NCI-H2029 (cell line): Measurements from ENCODE around the gene GM2A.
A peak's percentile ranks its signal among the peaks of the same experiment; 100 is the strongest.

Experiments used
- DNase-seq: peaks from one replicate; lab custom pipeline; 2025; lab: John Stamatoyannopoulos, UW

Gene GM2A

DNA sequence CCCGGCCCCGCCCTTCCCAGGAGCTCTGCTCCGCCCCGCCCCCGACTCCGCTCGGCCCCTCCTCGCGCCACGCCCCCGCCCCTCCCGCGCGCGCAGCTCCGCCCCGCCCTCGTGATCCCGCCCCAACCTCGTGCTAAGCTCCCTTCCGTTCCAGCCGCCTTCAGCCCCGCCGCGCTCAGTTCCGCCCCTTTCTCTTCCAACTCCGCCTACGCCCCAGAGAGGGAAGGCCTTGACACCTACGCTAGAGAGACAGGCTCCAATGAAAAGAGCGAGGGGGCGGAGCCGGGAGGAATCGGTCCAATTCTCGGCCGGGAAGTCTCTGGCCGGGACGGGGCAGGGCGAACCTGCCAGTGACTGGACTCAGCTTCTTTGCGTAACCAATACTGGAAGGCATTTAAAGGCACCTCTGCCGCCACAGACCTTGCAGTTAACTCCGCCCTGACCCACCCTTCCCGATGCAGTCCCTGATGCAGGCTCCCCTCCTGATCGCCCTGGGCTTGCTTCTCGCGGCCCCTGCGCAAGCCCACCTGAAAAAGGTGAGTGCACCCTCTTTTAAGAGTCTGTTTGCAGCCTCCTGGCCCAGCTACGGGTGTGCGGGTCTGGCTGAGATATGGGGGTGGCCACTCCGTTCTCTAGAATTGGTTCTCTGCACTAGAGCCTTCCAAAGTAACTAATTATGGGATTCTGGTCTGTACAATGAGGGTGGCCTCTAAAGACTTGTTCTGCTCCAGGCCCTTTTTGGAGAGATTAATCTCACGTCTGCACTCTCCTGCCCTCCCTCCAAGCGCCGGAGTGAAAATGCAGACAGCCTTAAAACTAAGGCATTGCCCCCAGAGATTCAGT is at the start of gene GM2A:
GM2A (plus strand) TSS at position 424 of the 843 bp plus-strand sequence; CDS start at position 456, 32 bp downstream.
- DNase-seq = peak; percentile 99

DNA sequence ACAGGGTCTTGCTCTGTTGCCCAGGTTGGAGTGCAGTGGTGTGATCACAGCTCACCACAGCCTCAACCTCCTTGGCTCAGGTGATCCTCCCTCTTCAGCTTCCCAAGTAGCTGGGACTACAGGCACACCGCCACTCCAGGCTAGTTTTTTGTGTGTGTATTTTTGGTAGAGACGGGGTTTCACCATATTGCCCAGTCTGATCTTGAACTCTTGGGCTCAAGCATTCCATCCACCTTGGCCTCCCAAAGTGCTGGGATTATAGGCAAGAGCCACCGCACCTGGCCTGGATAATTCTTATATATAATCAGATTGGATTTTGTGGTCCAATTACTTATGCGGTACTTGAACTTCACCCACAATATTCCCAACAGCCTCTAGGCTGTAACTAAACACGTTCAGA is 48.9 kb upstream of the GM2A start:
- no peak for DNase-seq

DNA sequence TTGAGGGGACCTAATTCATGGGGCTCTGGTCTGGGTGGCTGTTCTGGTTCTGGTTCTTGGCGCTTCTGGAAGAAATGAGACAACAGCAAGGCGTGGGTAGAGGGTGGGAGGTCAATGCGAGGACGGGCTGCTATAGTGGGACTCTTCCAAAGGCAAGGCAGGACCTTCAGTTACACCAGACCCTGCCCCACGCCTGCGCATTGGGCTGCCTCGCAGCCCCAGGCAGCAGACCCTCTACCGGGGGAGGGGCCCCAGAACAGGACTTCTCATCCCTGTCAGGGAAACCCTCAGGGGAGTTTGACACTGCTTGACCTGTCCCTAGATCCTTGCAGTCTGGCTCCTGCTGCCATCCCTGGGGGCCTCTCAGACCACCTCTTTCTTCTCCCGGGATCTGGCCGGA is 47.6 kb upstream of the GM2A start:
- no peak for DNase-seq

- no peak for DNase-seq
These were observed 44.5 kb upstream of the GM2A start for GRCh38 chr5:151208481-151208914.

GRCh38 chr5:151212406-151212798 is 40.6 kb upstream of the GM2A start:
- no peak for DNase-seq

DNA sequence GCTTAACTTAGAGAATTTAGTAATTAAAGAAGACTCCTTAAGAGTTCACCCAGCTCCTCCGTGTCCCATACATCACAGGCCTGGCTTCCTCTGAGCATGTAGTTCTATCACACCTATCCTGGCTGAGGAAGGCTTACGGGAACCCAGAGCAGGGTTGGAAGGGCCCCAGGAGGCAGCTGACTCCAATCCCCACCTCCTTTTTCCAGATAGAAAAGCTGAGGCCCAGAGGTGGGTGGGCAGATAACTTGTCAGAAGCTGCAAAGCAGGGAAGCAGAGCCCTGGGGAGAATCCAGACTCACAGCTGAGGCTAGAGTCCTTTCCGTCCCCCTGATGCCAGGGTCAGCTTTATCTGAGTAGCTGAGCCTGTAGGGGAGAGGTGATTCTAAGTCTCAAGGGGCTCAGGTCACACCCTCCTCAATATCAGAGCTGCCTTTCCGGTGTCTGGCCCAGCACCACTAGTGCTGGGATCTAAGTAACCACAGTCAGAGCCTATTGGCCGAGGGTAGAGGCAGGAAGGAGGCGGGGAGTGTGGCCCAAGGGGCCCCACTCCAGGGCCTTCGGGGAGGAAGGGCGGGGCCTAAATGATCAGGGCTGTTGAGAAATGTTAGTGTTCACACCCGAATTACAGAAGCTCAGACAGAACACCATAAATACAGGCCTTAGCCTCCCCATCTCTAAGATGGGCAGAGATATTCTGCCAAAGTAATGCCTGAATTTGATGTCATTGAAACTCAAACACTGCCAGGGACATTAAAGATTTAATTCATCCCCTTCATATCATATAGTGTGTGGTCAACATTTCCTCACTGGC is 39.0 kb upstream of the GM2A start:
- DNase-seq = no peak

DNA sequence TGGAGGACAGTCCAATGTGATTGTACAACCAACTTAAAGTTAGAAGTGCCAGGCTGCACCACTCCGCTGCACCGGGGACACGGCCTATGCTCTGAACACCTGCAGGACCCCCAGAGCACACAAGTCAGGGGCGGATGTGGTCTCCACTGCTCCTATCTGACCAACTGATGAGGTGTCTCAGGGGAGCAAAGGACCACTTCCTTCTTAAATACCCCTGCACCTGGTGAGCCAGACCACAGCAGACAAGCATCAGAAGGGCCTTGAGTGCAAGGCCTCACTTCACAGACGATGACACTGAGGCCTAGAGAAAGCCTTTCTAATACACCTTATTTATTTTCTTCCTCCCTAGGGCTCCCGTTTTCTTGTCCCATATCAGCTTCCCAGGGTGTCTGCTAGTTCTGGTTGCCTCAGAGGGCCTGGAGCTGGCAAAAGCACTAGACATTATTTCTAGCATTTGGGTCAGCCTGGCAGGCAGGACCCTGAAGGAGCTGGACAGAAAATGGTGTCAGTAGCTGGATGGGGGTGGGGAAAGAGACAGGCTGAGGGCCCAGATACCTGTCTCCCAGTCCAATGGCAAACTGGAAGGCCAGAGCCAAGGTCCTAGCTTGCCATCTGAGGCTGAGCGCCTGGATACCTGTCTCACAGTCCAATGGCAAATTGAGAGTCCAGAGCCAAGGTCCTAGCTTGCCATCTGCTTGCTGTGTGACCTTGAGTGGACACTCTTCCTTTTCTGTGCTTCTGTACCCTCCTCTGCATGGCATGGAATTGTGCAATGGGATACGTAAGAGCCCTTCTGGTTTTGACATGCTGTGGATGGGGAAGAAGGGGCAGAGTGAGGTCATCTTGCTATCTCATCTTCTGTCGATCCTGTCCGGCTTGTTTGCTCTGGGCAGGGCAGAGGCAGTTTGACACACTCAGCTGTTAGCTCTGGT is 38.1 kb upstream of the GM2A start:
- DNase-seq = no peak

DNA sequence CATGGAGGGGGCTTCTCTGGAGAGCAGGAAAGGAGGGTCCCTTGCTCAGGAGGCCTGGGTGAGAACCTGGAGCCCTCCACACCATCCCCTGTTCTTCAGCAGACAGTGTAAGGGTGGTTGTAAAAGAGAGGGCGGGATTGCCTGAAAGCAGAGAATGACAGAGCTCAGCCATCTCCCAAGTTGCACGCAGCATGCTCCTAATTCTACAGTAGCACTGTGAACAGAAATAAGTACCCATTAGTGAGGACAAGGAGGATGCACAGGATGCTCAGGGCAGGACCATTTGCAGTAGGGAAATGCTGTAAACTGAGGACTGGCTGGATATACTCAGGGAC is 37.5 kb upstream of the GM2A start:
- DNase-seq = no peak

DNA sequence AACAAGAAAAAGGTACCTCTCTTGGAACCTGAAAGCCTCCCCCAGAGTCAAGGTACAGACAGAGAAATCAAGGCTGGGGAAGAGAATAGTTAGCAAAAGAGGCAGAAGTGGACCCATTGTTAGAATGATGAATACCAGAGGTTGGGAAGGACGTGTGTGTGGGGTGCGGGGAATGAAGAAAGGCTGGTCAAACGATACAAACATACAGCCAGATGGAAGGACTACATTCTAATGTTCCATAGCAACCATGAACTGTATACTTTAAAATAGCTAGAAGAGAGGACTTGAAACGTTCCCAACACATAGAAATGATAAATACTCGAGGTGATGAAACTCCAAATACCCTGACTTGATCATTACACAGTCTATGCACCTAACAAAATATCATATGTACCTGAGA is 36.2 kb upstream of the GM2A start:
- no peak for DNase-seq

DNA sequence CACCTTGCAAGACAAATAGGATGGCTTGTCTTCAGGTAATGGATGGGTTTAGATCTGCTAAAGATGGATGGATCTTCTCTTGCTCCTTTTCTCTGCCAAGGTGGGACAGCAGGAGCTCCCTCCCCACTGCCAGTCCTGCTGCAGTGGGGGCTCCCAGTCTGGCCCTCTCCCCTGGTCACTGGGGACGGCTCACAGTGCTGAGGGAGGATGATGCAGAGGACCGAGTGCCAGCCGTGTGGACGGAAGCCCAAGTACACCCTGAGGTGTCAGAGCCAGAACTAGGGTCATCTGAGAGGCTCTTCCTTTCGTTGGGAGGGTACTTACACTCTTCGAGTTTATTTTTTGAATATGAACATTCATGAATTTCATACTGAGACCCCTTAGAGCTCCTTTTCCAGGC is 34.8 kb upstream of the GM2A start:
- DNase-seq = no peak

- no peak for DNase-seq
These were observed 33.8 kb upstream of the GM2A start for GRCh38 chr5:151219138-151219537.

- no peak for DNase-seq
These were observed 33.2 kb upstream of the GM2A start for GRCh38 chr5:151219789-151220188.

- no peak for DNase-seq
These were observed 31.4 kb upstream of the GM2A start for GRCh38 chr5:151221574-151221973.

GRCh38 chr5:151222054-151222789 is 30.8 kb upstream of the GM2A start:
- DNase-seq = no peak

DNA sequence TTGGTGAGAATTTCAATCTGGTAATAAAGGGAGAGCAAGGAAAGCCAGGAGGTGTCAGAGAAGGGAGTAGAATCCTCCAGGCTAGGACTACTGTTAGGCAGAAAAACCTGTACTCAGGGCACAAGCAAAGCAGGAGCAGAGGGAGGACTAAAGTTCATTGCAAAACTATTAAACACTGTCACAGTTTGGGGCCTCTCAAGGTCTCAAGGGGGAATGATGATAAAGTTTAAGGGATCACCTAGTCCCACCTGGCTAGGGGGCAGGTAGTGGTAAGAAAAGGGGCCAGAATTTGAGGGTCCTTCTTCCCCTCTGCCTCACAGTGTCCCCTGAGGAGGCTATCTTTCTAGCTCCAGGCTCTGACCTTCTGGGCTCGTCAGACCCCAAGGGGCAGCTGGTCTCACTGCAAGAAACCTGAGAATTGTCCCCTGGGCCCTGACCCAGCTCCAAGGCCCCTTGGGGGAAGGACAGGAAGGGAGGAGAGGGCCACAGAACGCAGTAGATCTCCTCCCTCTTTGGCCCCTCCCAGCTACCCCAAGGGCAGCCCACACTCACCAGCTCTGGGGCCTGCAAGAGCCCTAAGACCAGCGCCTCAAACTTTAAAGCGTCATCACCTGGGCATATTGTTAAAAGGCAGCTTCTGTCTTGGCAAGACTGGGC is 30.1 kb upstream of the GM2A start:
- no peak for DNase-seq

- DNase-seq = peak; percentile 30
These were observed 29.3 kb upstream of the GM2A start, which contains the start of gene CCDC69 for GRCh38 chr5:151223447-151224264. Gene CCDC69 (minus strand): TSS chr5:151224092. CDS start chr5:151223970, 122 bp downstream.

DNA sequence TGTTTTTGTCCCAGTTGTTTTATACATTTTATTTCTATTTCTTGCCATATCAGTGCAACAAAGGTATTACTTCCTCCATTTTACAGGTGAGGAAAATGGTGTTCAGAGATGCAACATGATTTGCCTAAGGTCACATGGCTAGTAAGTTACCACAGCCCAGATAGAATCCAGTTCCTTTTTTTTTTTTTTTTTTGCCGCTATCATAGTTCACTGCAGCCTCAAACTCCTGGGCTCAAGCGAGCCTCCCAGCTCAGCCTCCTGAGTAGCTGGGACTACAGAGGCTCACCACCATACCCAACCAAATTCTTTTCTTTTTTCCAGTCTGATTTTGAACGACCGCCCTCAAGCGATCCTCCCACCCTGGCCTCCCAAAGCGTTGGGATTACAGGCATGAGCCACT is 28.6 kb upstream of the GM2A start:
- no peak for DNase-seq

DNA sequence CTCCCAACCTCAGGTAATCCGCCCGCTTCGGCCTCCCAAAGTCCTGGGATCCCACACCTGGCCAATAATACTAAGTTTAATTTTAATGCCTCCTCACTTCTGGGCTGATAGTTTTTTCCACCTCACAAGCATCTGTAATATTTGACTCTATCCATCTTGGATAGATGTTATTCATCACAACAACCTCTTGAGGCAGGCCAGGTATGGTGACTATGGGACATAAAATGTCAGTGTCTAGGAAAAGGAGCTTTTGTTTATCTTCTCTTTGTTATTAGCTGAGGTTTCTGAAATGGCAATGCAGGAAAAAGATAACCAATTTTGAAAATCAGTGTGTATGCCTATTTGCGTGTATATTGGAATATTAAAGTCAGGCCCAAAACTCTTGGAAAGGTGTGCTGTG is 27.9 kb upstream of the GM2A start:
- DNase-seq = no peak

GRCh38 chr5:151225475-151225874 is 27.5 kb upstream of the GM2A start:
- DNase-seq = no peak

DNA sequence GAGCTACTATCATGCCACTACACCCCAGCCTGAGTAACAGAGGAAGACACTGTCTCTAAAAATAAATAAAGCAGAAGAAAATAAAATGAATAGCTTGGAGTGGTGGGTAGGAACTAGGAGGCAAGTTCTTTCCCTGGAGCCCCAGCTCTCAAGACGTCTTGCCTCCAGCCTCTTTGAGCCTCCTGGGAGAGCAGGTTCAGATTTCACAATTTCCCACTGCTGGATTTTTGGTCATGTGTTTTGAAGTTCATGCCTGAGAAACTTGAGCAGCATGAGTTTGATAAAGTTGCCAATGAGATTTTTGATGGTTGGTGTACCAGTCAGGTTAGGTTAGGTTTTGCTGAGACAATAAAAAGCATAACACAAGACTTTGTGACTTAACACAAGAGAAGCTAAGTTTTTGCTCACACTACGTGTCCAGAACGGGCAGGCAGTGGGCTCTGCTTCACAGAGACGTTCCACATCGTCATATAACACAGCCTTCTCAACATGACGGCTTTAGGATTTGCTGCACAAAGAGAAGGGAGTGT is 25.0 kb upstream of the GM2A start:
- no peak for DNase-seq
